Right lobe of liver (tissue), 6 donors: ENCODE measurements around the gene STK10. TPM values are rescaled to one million over a fixed set of nuclear protein-coding genes. Genes with fewer than 3 reads are reported as not detected.

ENCODE experiments used
- ATAC-seq, 4 donors: fragments of 200-7000 bp; cut with Tn5 transposase; one replicate each; pipeline ENCODE4 v1.9.1; 2020; ENCODE audit warnings: mild to moderate bottlenecking in 4 of 4, moderate library complexity in 4 of 4
- DNase-seq, 3 donors: peaks; one replicate each; pipeline ENCODE4 v3.0.0-alpha.2; 2020
- H3K27ac ChIP-seq, 3 donors: fragments of 200-600 bp; one replicate each; pipeline ENCODE4 v1.8.0; 2022
- H3K27me3 ChIP-seq, 2 donors: fragments of 200-600 bp; one replicate each; pipeline ENCODE4 v1.8.0; 2022
- H3K36me3 ChIP-seq, 4 donors: fragments of 200-600 bp; sonication (generic) in 1 of 4; one replicate each; pipeline versions ENCODE4 v1.5.1 to v1.8.0; 2017 to 2022; ENCODE audit warnings: control low read depth in 1 of 4
- H3K4me1 ChIP-seq, 4 donors: fragments of 200-600 bp; sonication (generic) in 1 of 4; one replicate each; pipeline versions ENCODE4 v1.5.1 to v1.8.0; 2017 to 2022; ENCODE audit warnings: control low read depth in 1 of 4
- H3K4me3 ChIP-seq, 3 donors: fragments of 200-600 bp; one replicate each; pipeline ENCODE4 v1.8.0; 2022
- H3K9me3 ChIP-seq, 4 donors: fragments of 200-600 bp; sonication (generic) in 1 of 4; one replicate each; pipeline versions ENCODE4 v1.5.1 to v1.8.0; 2017 to 2022; ENCODE audit warnings: control low read depth in 1 of 4
- POLR2A ChIP-seq: fragments of 450-650 bp; IDR thresholded peaks from one replicate; pipeline ENCODE4 v1.6.1; 2017; ENCODE audit warnings: antibody characterized with exemption, mild to moderate bottlenecking
- WGBS: methylation state at CpG from one replicate; pipeline ENCODE4 v1.1.6; 2018; ENCODE audit warnings: low coverage, low lambda C conversion rate; ENCODE audit not compliant: insufficient coverage; ENCODE audit errors: missing lambda C conversion rate; 5-methylcytosine and 5-hydroxymethylcytosine counted together
- intact Hi-C, 2 donors: fragments of 100-400 bp; cut with DNase I; formaldehyde crosslinking; loops; one replicate each; pipeline versions ENCODE4 v1.11.2 to v1.14.1; 2022
- total RNA-seq, 6 experiments: library from RNA; depleted of rRNA in 2 of 6; stranded (reverse); fragments of >200 nt in 2 of 6; fragmentation: NEBNext Ultra II Directional in 3 of 6; extraction: Animal tissue kit (Norgen Biotek cat#: 25700) in 3 of 6; gene quantifications; one replicate each; pipeline versions ENCODE4 v1.1.0 to v1.2.4, GENCODE V29; 2016 to 2023
- TF ChIP-seq, protein P1 (sequence below), 4 donors: fragments of 200-600 bp in 3 of 4; fragments of 450-650 bp in 1 of 4; IDR thresholded peaks; one replicate each; pipeline versions ENCODE4 v1.5.1 to v1.8.0; 2016 to 2022; ENCODE audit warnings: antibody characterized with exemption in 4 of 4, mild to moderate bottlenecking in 2 of 4
- donor health status: DM: no; HTN: yes; CAD: no.
- donor health status: DM: no; HTN: no; CAD: no.
- donor health status: DM: no; HTN: no; CAD: no.
- donor health status: DM: no; HTN: yes; CAD: no.
- donor health status: DM: no; HTN: yes; CAD: no.

STK10 gene
- total RNA-seq, 6 experiments from 2014 or later, result 6.9 to 27.4 (median 9.0) TPM

DNA sequence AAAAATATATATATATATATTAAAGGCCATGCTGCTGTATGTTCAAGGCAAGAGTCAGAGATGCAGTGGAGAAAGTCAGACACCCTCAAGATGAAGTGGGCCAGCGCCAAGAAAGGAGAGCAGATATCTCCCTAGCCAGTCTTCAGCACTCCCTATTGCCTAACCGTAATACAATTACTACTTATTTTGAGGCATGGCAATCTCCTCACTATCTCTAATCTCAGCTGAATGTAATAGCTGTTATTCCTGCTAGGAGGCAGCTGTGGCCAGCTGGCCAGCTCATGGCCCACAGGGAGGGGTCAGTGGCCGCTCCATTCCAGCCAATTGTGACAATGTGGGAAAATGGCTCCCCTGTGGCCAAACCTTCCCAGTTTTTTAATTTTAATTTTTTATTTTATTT is 94.1 kb downstream of the STK10 start:
- Histone ChIP-seq H3K27ac (no peak overlapping the region), H3K4me1 (no peaks in the 10 kb centered on the region), H3K9me3 (no peaks in the 10 kb centered on the region), H3K36me3 (peaks cover 0 to 9% (median 0%) of the 10 kb centered on the region in 4 donors), H3K27me3 (no peaks in the 10 kb centered on the region), H3K4me3 (no peak overlapping the region)
- 100% methylated on average over 3 of the region's 3 CpGs for WGBS
- DNase-seq (no peak), ATAC-seq (no peak)
- intact Hi-C loops, result no loop called here
- no peak for TF ChIP-seq POLR2A
- TF ChIP-seq, protein P1, sequence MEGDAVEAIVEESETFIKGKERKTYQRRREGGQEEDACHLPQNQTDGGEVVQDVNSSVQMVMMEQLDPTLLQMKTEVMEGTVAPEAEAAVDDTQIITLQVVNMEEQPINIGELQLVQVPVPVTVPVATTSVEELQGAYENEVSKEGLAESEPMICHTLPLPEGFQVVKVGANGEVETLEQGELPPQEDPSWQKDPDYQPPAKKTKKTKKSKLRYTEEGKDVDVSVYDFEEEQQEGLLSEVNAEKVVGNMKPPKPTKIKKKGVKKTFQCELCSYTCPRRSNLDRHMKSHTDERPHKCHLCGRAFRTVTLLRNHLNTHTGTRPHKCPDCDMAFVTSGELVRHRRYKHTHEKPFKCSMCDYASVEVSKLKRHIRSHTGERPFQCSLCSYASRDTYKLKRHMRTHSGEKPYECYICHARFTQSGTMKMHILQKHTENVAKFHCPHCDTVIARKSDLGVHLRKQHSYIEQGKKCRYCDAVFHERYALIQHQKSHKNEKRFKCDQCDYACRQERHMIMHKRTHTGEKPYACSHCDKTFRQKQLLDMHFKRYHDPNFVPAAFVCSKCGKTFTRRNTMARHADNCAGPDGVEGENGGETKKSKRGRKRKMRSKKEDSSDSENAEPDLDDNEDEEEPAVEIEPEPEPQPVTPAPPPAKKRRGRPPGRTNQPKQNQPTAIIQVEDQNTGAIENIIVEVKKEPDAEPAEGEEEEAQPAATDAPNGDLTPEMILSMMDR (IDR thresholded peaks at IDR 0.05), result no peak

DNA sequence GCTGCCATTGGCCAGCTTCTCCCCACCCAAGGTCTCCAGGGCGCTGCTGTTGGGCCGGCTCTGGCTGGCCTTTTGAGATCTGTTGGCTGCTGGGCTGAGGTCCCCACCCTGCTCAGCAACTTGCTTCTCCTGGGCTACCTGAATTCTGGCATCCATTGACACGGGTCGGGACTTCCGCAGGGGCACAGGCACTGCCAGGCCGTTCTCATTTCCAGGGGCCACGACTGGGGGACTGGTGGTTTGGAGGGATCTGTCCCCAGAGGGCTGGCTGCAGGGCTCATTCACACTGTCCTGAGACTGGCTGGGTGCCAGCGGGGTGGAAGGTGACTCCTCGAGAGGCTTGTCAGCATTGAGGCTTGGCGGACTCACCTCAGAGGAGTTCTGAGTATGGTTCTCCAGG is 94.5 kb downstream of the STK10 start:
- intact Hi-C loops, result no loop called here
- no peak overlapping the region for H3K4me3 ChIP-seq
- WGBS, result no CpG with 5 or more reads among the region's 10 CpGs
- no peak overlapping the region for H3K27ac ChIP-seq
- no peaks in the 10 kb centered on the region for H3K9me3 ChIP-seq
- no peaks in the 10 kb centered on the region for H3K27me3 ChIP-seq
- peaks cover 0 to 9% (median 0%) of the 10 kb centered on the region in 4 donors for H3K36me3 ChIP-seq
- DNase-seq, result peak in 1 of 3 donors; percentile 47
- TF ChIP-seq, protein P1 (IDR thresholded peaks at IDR 0.05), result no peak
- TF ChIP-seq POLR2A, result no peak
- ATAC-seq, result no peak
- no peaks in the 10 kb centered on the region for H3K4me1 ChIP-seq

DNA sequence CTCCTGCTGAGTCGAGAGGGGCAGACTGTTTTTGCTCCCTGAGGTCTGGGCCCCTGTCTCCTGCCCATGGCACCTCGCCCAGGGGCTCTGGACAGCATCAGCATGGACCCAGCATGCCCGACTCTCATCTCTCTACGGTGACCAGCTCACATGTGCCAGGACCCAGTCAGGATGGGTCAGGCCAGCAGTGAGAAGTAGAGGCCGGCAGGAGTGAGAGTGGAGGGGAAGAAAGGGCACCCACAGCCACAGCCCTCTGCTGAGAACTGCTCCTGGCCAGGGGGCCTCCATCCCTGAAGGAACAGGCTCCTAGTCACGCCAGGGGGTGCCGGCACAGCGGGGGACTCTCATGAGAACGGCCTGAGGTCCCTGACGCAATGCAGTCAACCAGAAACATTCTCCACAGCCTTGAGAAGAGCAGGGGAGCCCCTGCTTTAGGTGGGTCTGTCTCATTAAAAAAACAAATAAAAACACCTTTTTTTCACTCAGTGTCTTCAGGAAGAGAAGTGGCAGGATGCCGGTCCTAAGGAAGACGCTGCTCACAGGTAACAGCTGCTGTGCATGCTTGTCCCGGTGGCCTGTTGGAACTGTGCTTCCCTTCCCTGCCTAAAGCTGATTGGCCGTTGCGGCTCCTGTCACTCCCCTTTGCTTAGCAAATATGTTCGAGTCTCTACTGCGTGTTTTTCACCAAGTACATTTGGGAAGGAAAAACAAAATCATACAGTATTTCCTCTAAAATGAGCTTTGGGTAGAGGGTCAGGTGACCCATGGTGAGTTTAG is 95.9 kb downstream of the STK10 start:
- 95% methylated on average over 4 of the region's 17 CpGs for WGBS
- intact Hi-C loops, result no loop called here
- ATAC-seq (no peak), DNase-seq (peak in 1 of 3 donors; percentile 38)
- no peaks in the 10 kb centered on the region for H3K9me3 ChIP-seq
- no peak overlapping the region for H3K27ac ChIP-seq
- no peak overlapping the region for H3K4me3 ChIP-seq
- H3K36me3 ChIP-seq, result peaks cover 0 to 9% (median 0%) of the 10 kb centered on the region in 4 donors
- TF ChIP-seq, protein P1 (IDR thresholded peaks at IDR 0.05), result no peak
- no peak for TF ChIP-seq POLR2A
- no peaks in the 10 kb centered on the region for H3K27me3 ChIP-seq
- no peaks in the 10 kb centered on the region for H3K4me1 ChIP-seq

DNA sequence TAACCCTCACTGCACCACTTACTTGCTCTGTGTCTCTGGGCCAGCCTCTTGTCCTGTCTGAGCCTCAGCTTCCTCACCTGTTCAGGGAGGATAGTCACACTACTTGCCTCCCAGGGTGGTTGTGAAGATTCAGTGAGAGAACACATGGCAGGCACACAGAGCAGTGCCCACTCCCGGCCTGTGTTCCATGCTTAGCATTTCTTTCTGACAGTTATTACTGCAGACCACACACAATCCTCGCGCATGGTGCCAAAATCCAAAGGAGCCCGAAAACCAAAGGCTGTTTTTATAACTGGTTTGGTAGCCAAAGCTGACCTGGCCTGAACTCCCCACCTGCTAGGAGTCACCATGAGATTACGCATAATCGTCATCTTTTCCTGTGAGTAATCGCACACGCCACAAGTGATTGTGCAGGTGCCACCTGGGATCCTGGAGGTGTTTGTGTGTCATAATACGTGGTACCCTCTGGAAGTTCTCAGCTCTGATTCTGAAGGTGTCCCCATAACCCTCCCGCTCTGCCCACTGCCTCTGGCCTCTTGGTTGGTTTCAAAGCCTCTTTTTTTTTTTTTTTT is 97.0 kb downstream of the STK10 start:
- Histone ChIP-seq H3K27ac (no peak overlapping the region), H3K27me3 (no peaks in the 10 kb centered on the region), H3K36me3 (peaks cover 0 to 9% (median 0%) of the 10 kb centered on the region in 4 donors), H3K4me3 (no peak overlapping the region), H3K4me1 (no peaks in the 10 kb centered on the region), H3K9me3 (no peaks in the 10 kb centered on the region)
- DNase-seq (peak in 1 of 3 donors; percentile 38), ATAC-seq (no peak)
- intact Hi-C loops, result no loop called here
- WGBS, result 100% methylated on average over 4 of the region's 10 CpGs
- TF ChIP-seq, protein P1 (IDR thresholded peaks at IDR 0.05), result no peak
- TF ChIP-seq POLR2A, result no peak
